Astrocyte (in vitro differentiated cells and primary cell): Measurements from ENCODE around the gene RANGAP1. TPM values are rescaled to one million over a fixed set of nuclear protein-coding genes. Genes with fewer than 3 reads are reported as not detected.

Source experiments
- DNase-seq: peaks from one replicate; pipeline ENCODE4 v3.0.0-alpha.2; 2010; ENCODE audit warnings: low read depth
- FAIRE-seq: peaks from 2 replicates; lab custom pipeline; 2011; peaks lifted over from hg19 to GRCh38; lab: Jason Lieb, UNC
- H2AFZ ChIP-seq: 2 replicates; pipeline ENCODE4 v1.6.0; 2012; ENCODE audit warnings: low read depth, low read length, inconsistent platforms
- H3K27ac ChIP-seq: 2 replicates; pipeline ENCODE4 v1.5.1; 2011; ENCODE audit warnings: low read depth, low read length, inconsistent platforms
- H3K27me3 ChIP-seq: 2 replicates; pipeline ENCODE4 v1.6.0; 2011; ENCODE audit warnings: low read length, inconsistent platforms; ENCODE audit not compliant: insufficient read depth
- H3K36me3 ChIP-seq: 2 replicates; pipeline ENCODE4 v1.5.1; 2011; ENCODE audit warnings: low read length, inconsistent platforms; ENCODE audit not compliant: insufficient read depth
- H3K4me1 ChIP-seq: 2 replicates; pipeline ENCODE4 v1.5.1; 2011; ENCODE audit warnings: low read length, inconsistent platforms; ENCODE audit not compliant: insufficient read depth
- H3K4me2 ChIP-seq: 2 replicates; pipeline ENCODE4 v1.6.0; 2012; ENCODE audit warnings: low read length, inconsistent platforms
- H3K4me3 ChIP-seq: 2 replicates; pipeline ENCODE4 v1.5.1; 2011; ENCODE audit warnings: low read depth, mild to moderate bottlenecking, low read length, inconsistent platforms; ENCODE audit not compliant: insufficient read depth
- H3K79me2 ChIP-seq: 2 replicates; pipeline ENCODE4 v1.6.0; 2012; ENCODE audit warnings: mild to moderate bottlenecking, low read length, inconsistent platforms; ENCODE audit not compliant: insufficient read depth
- H3K9ac ChIP-seq: 2 replicates; pipeline ENCODE4 v1.6.0; 2012; ENCODE audit warnings: mild to moderate bottlenecking, low read length, inconsistent platforms
- H3K9me3 ChIP-seq: 2 replicates; pipeline ENCODE4 v1.5.1; 2012; ENCODE audit warnings: low read depth, mild to moderate bottlenecking, low read length, inconsistent platforms; ENCODE audit not compliant: insufficient read depth
- H4K20me1 ChIP-seq: 2 replicates; pipeline ENCODE4 v1.6.0; 2012; ENCODE audit warnings: low read length, inconsistent platforms; ENCODE audit not compliant: insufficient read depth
- H3K27ac Mint-ChIP-seq: one replicate; pipeline ENCODE4 v1.8.0; 2021; ENCODE audit warnings: mild to moderate bottlenecking, mixed read lengths; ENCODE audit not compliant: unreplicated experiment
- H3K27me3 Mint-ChIP-seq: one replicate; pipeline ENCODE4 v1.8.0; 2021; ENCODE audit warnings: low read depth, mixed read lengths; ENCODE audit not compliant: unreplicated experiment
- H3K36me3 Mint-ChIP-seq: one replicate; pipeline ENCODE4 v1.8.0; 2021; ENCODE audit warnings: low read depth, mixed read lengths; ENCODE audit not compliant: unreplicated experiment
- H3K4me1 Mint-ChIP-seq: one replicate; pipeline ENCODE4 v1.8.0; 2021; ENCODE audit warnings: low read depth, mixed read lengths; ENCODE audit not compliant: unreplicated experiment
- H3K4me3 Mint-ChIP-seq: one replicate; pipeline ENCODE4 v1.8.0; 2021; ENCODE audit warnings: mild to moderate bottlenecking, moderate library complexity, mixed read lengths; ENCODE audit not compliant: unreplicated experiment
- H3K9me3 Mint-ChIP-seq: one replicate; pipeline ENCODE4 v1.8.0; 2021; ENCODE audit warnings: mild to moderate bottlenecking, mixed read lengths; ENCODE audit not compliant: unreplicated experiment
- EZH2 ChIP-seq: IDR thresholded peaks from 2 replicates; pipeline ENCODE4 v1.6.1; 2012; ENCODE audit warnings: mild to moderate bottlenecking, low read length, inconsistent platforms; ENCODE audit not compliant: insufficient read depth
- total RNA-seq: library from RNA; stranded (reverse); gene quantifications from 2 replicates; pipeline ENCODE4 v1.2.1, GENCODE V29; 2021
- TF ChIP-seq, protein P1 (sequence below): IDR thresholded peaks from 2 replicates; pipeline ENCODE4 v1.5.1; 2011; ENCODE audit warnings: low read depth, mild to moderate bottlenecking, inconsistent platforms, low read length, moderate library complexity; ENCODE audit not compliant: insufficient read depth

RANGAP1 gene
- total RNA-seq, 1 donor from 2014 or later: 77.8 TPM

DNA sequence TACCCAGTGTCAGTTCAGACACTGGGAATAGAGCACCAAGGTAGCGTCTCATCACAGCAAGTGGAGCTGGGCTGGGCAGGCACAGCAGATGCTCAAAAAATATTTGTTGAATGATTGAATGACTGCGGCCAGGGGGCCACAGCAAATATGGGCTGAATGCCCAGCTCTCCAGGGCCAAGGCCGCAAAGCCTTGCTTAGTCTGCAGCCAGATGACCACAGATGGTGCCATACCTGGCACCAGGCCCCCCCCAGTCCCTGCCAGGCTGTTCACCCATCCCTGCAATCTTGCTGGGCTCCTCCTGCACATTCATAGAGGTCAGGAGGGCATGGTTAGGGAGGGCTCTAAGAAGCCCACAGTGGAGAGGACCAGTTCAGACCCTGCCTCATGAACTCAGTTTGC is 48.2 kb upstream of the RANGAP1 start:
- Mint-ChIP-seq H3K4me1 (no peaks in the 10 kb centered on the region), H3K27ac (no peak overlapping the region)

DNA sequence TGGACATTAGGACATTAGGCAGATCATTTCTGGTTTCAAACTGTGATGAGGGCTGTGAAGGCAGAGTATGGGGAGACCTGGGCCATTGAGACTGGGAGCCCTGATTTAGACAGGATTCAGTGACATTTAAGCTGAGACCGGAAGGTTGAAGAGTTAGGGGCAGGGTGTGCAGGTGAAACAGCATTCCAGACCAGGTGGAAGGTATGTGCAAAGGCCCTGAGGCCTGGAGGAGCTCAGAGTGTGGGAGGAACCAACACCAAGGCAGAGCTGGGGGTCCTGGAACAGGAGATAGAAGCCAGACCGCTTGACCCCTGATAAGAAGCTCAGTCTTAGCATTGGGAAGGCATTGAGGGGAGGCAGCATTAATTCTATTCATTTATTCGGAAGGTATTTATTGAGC is 47.8 kb upstream of the RANGAP1 start:
- Histone ChIP-seq H3K4me2 (no peak overlapping the region), H3K9ac (no peak overlapping the region), H3K4me3 (no peak overlapping the region), H3K4me1 (no peaks in the 10 kb centered on the region), H3K36me3 (peaks cover 17% of the 10 kb centered on the region), H3K79me2 (no peaks in the 10 kb centered on the region), H4K20me1 (peaks cover 4% of the 10 kb centered on the region), H3K9me3 (no peaks in the 10 kb centered on the region), H3K27me3 (no peaks in the 10 kb centered on the region), H2AFZ (no peak overlapping the region), H3K27ac (no peak overlapping the region)
- H3K27me3 Mint-ChIP-seq: no peaks in the 10 kb centered on the region
- H3K27ac Mint-ChIP-seq: no peak overlapping the region
- FAIRE-seq (no peak), DNase-seq (no peak)
- H3K9me3 Mint-ChIP-seq: no peaks in the 10 kb centered on the region
- H3K36me3 Mint-ChIP-seq: peaks cover 17% of the 10 kb centered on the region
- no peaks in the 10 kb centered on the region for H3K4me1 Mint-ChIP-seq
- no peak for TF ChIP-seq EZH2
- TF ChIP-seq, protein P1, sequence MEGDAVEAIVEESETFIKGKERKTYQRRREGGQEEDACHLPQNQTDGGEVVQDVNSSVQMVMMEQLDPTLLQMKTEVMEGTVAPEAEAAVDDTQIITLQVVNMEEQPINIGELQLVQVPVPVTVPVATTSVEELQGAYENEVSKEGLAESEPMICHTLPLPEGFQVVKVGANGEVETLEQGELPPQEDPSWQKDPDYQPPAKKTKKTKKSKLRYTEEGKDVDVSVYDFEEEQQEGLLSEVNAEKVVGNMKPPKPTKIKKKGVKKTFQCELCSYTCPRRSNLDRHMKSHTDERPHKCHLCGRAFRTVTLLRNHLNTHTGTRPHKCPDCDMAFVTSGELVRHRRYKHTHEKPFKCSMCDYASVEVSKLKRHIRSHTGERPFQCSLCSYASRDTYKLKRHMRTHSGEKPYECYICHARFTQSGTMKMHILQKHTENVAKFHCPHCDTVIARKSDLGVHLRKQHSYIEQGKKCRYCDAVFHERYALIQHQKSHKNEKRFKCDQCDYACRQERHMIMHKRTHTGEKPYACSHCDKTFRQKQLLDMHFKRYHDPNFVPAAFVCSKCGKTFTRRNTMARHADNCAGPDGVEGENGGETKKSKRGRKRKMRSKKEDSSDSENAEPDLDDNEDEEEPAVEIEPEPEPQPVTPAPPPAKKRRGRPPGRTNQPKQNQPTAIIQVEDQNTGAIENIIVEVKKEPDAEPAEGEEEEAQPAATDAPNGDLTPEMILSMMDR: no peak
- H3K4me3 Mint-ChIP-seq: no peak overlapping the region

More for the DNA sequence above, 48.2 kb upstream of the RANGAP1 start:
- Histone ChIP-seq H3K4me2 (no peak overlapping the region), H3K36me3 (peaks cover 17% of the 10 kb centered on the region), H3K79me2 (no peaks in the 10 kb centered on the region), H2AFZ (no peak overlapping the region), H3K9me3 (no peaks in the 10 kb centered on the region), H4K20me1 (peaks cover 4% of the 10 kb centered on the region), H3K9ac (no peak overlapping the region), H3K27ac (no peak overlapping the region), H3K27me3 (no peaks in the 10 kb centered on the region), H3K4me1 (no peaks in the 10 kb centered on the region), H3K4me3 (no peak overlapping the region)
- TF ChIP-seq EZH2: no peak
- no peaks in the 10 kb centered on the region for H3K27me3 Mint-ChIP-seq
- H3K4me3 Mint-ChIP-seq: no peak overlapping the region
- FAIRE-seq (no peak), DNase-seq (no peak)
- H3K36me3 Mint-ChIP-seq: peaks cover 17% of the 10 kb centered on the region
- H3K9me3 Mint-ChIP-seq: no peaks in the 10 kb centered on the region

DNA sequence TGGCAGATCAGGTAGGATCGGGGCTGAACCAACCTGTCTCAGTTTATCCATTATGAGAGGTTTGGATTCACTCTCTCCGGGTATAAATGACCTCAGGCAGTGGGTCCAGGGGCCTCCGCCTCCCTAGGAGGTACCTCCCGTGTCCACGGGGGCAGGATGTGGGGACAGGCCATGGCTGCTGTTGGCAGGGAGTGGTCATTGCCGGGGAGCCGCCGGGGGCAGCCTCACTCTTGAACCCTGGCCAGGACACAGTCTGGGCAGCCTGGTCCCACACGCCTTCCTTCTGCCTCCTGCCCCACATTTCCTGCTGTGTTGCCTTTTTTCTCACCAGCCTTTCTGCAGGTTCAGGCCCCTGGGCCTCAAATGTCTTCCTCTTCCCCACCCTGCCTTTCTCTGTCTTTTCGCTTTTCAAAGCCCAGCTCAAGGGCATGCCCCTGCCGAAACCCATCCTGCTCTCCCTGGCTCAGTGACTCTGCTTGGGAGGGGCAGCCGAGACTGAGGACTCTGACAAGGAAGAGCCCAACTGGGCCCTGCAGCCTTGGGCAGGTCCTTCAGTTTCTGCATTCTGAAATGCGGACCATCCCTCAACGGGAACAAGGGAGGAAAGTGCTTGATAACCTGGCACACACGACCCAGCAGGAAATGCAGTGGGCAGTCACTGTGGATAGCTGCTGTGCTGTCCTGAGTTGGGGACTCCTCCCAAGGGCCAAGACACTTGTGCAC is 46.4 kb upstream of the RANGAP1 start:
- H3K9ac ChIP-seq: no peak overlapping the region
- peaks cover 17% of the 10 kb centered on the region for H3K36me3 Mint-ChIP-seq
- no peak overlapping the region for H3K27ac ChIP-seq
- no peaks in the 10 kb centered on the region for H3K27me3 ChIP-seq
- H3K27me3 Mint-ChIP-seq: no peaks in the 10 kb centered on the region
- H3K9me3 Mint-ChIP-seq: no peaks in the 10 kb centered on the region
- no peak overlapping the region for H3K4me3 ChIP-seq
- no peak for TF ChIP-seq EZH2
- TF ChIP-seq, protein P1: no peak
- H3K9me3 ChIP-seq: no peaks in the 10 kb centered on the region
- H3K27ac Mint-ChIP-seq: no peak overlapping the region
- peaks cover 25% of the 10 kb centered on the region for H3K36me3 ChIP-seq
- DNase-seq (no peak), FAIRE-seq (no peak)
- H3K4me2 ChIP-seq: no peak overlapping the region
- H4K20me1 ChIP-seq: peaks cover 8% of the 10 kb centered on the region
- H3K4me1 ChIP-seq: no peaks in the 10 kb centered on the region
- no peaks in the 10 kb centered on the region for H3K79me2 ChIP-seq
- no peak overlapping the region for H3K4me3 Mint-ChIP-seq
- no peaks in the 10 kb centered on the region for H3K4me1 Mint-ChIP-seq
- H2AFZ ChIP-seq: no peak overlapping the region
